Esophagus squamous epithelium (tissue), 5 donors: ENCODE data around the gene MALT1. TPM values are rescaled to one million over a fixed set of nuclear protein-coding genes. Genes with fewer than 3 reads are reported as not detected.
"Not testable (repeated sequence)": the region's sequence is repeated elsewhere in the genome, so short reads cannot be mapped to it uniquely, and the experiment has no call there.

Experiments used
- DNase-seq: peaks from one replicate; lab custom pipeline; 2025; lab: John Stamatoyannopoulos, UW
- H3K27ac ChIP-seq, 4 donors: fragments of 200-600 bp; sonication (generic); one replicate each; pipeline ENCODE4 v1.5.1; 2016 to 2019; ENCODE audit warnings: mild to moderate bottlenecking in 1 of 4
- H3K27me3 ChIP-seq, 4 donors: fragments of 200-600 bp; sonication (generic); 1 replicate in 3 of 4; 2 replicates in 1 of 4; pipeline versions ENCODE4 v1.5.1 to v1.6.0; 2017 to 2021; ENCODE audit warnings: antibody characterized with exemption in 1 of 4
- H3K36me3 ChIP-seq, 3 donors: fragments of 200-600 bp; sonication (generic); one replicate each; pipeline ENCODE4 v1.5.1; 2016 to 2019
- H3K4me1 ChIP-seq, 3 donors: fragments of 200-600 bp; sonication (generic); one replicate each; pipeline ENCODE4 v1.5.1; 2017 to 2019
- H3K4me3 ChIP-seq, 4 donors: fragments of 200-600 bp; sonication (generic); 1 replicate in 3 of 4; 2 replicates in 1 of 4; pipeline ENCODE4 v1.5.1; 2016 to 2019; ENCODE audit warnings: mild to moderate bottlenecking in 2 of 4, moderate library complexity in 1 of 4
- H3K9me3 ChIP-seq, 3 donors: fragments of 200-600 bp; sonication (generic); one replicate each; pipeline ENCODE4 v1.5.1; 2016 to 2019
- CTCF ChIP-seq, 6 experiments: fragments of 450-650 bp in 4 of 6; fragments of 200-600 bp in 2 of 6; sonication (generic) in 2 of 6; IDR thresholded peaks; one replicate each; pipeline ENCODE4 v1.5.1; 2016 to 2019; ENCODE audit warnings: antibody characterized with exemption in 6 of 6, mild to moderate bottlenecking in 4 of 6, moderate library complexity in 4 of 6
- POLR2A ChIP-seq, 4 donors: fragments of 450-650 bp; IDR thresholded peaks; one replicate each; pipeline ENCODE4 v1.6.1; 2017; ENCODE audit warnings: antibody characterized with exemption in 4 of 4, mild to moderate bottlenecking in 4 of 4, moderate library complexity in 3 of 4
- WGBS, 2 donors: methylation state at CpG; one replicate each; pipeline ENCODE4 v1.1.5; 2018; 5-methylcytosine and 5-hydroxymethylcytosine counted together
- intact Hi-C: fragments of 100-400 bp; cut with DNase I; formaldehyde crosslinking; loops from one replicate; pipeline ENCODE4 v1.15.0; 2022
- total RNA-seq, 4 donors: library from RNA; depleted of rRNA; stranded (reverse); fragments of >200 nt; gene quantifications; one replicate each; pipeline ENCODE4 v1.1.0, GENCODE V29; 2016
- donor health status: DM: yes; HTN: yes; CAD: no.

MALT1 gene
- total RNA-seq, 4 donors from 2014 or later = 25.2 to 48.6 (median 30.7) TPM

- 46 to 60% methylated on average over 11 to 12 of the region's 15 CpGs for WGBS, 2 donors
- TF ChIP-seq POLR2A (IDR thresholded peaks at IDR 0.05) = no peak
- no peak for TF ChIP-seq CTCF (IDR thresholded peaks at IDR 0.05)
Observed at GRCh38 chr18:58755304-58756010, 84.2 kb downstream of the MALT1 start.

GRCh38 chr18:58756148-58756547 lies 84.9 kb downstream of the MALT1 start:
- Histone ChIP-seq H3K27ac (no peak overlapping the region), H3K36me3 (peaks cover 0 to 2% (median 0%) of the 10 kb centered on the region in 3 donors), H3K9me3 (no peaks in the 10 kb centered on the region), H3K4me1 (peaks cover 11 to 28% (median 15%) of the 10 kb centered on the region in 3 donors), H3K4me3 (no peak overlapping the region), H3K27me3 (peaks cover 0 to 23% (median 0%) of the 10 kb centered on the region in 4 donors)
- TF ChIP-seq POLR2A (IDR thresholded peaks at IDR 0.05) = no peak
- no peak for TF ChIP-seq CTCF (IDR thresholded peaks at IDR 0.05)
- intact Hi-C loops = no loop called here
- no peak for DNase-seq
- WGBS, 2 donors = 82 to 89% methylated on average over 3 to 10 of the region's 10 CpGs

More at GRCh38 chr18:58755304-58756010, 84.2 kb downstream of the MALT1 start:
- Histone ChIP-seq H3K4me1 (peaks cover 11 to 28% (median 15%) of the 10 kb centered on the region in 3 donors), H3K4me3 (no peak overlapping the region), H3K9me3 (no peaks in the 10 kb centered on the region), H3K27me3 (peaks cover 0 to 21% (median 0%) of the 10 kb centered on the region in 4 donors), H3K27ac (peak overlapping the region in 3 of 4 donors; percentile 5 to 58 (median 9)), H3K36me3 (peaks cover 0 to 9% (median 0%) of the 10 kb centered on the region in 3 donors)
- intact Hi-C loops = no loop called here
- no peak for DNase-seq

- Histone ChIP-seq H3K9me3 (no peaks in the 10 kb centered on the region), H3K27ac (no peak overlapping the region), H3K36me3 (no peaks in the 10 kb centered on the region), H3K27me3 (peaks cover 0 to 23% (median 0%) of the 10 kb centered on the region in 4 donors), H3K4me3 (no peak overlapping the region), H3K4me1 (peaks cover 11 to 28% (median 15%) of the 10 kb centered on the region in 3 donors)
- TF ChIP-seq CTCF (IDR thresholded peaks at IDR 0.05) (no peak), POLR2A (IDR thresholded peaks at IDR 0.05) (no peak)
- 90 to 92% methylated on average over 4 to 5 of the region's 8 CpGs for WGBS, 2 donors
- intact Hi-C loops = no loop called here
- DNase-seq = no peak
Observed at GRCh38 chr18:58756596-58757240, 85.5 kb downstream of the MALT1 start.

- peaks cover 0 to 23% (median 0%) of the 10 kb centered on the region in 4 donors for H3K27me3 ChIP-seq
- H3K36me3 ChIP-seq, intact Hi-C loops, H3K27ac ChIP-seq, H3K4me3 ChIP-seq, H3K9me3 ChIP-seq, DNase-seq: not testable (repeated sequence)
- H3K4me1 ChIP-seq = peaks cover 11 to 28% (median 15%) of the 10 kb centered on the region in 3 donors
- 80% methylated on average over 1 of the region's 7 CpGs; no CpG with 5 or more reads in 1 of the 2 donors for WGBS, 2 donors
Observed at GRCh38 chr18:58757351-58757750, 86.1 kb downstream of the MALT1 start.

GRCh38 chr18:58758046-58758445 lies 86.8 kb downstream of the MALT1 start:
- DNase-seq = no peak
- Histone ChIP-seq H3K9me3 (no peaks in the 10 kb centered on the region), H3K4me1 (peaks cover 11 to 28% (median 15%) of the 10 kb centered on the region in 3 donors), H3K4me3 (no peak overlapping the region), H3K27ac (no peak overlapping the region), H3K27me3 (peaks cover 0 to 30% (median 0%) of the 10 kb centered on the region in 4 donors), H3K36me3 (no peaks in the 10 kb centered on the region)
- intact Hi-C loops = no loop called here
- WGBS, 2 donors = 75 to 89% methylated on average over 3 of the region's 3 CpGs
- TF ChIP-seq CTCF (IDR thresholded peaks at IDR 0.05) = no peak
- no peak for TF ChIP-seq POLR2A (IDR thresholded peaks at IDR 0.05)
